Measurements from ENCODE around the gene VPS72.

- no peak for TF ChIP-seq CTCF (IDR thresholded peaks at IDR 0.05)
- TF ChIP-seq POLR2A (IDR thresholded peaks at IDR 0.05) = no peak
- TF ChIP-seq EP300 (IDR thresholded peaks at IDR 0.05) = no peak
These were observed 55.6 kb downstream of the VPS72 start for GRCh38 chr1:151134396-151134795.

Data from ovary (tissue), 3 donors.